Mesothelial cell of epicardium (in vitro differentiated cells): ENCODE data around the gene AKAP7. TPM values are rescaled to one million over a fixed set of nuclear protein-coding genes. Genes with fewer than 3 reads are reported as not detected.

Experiments used
- DNase-seq, 2 experiments: peaks; one replicate each; pipeline ENCODE4 v3.0.0; 2021; ENCODE audit warnings: low spot score in 2 of 2; ENCODE audit not compliant: unreplicated experiment in 2 of 2
- H3K27ac Mint-ChIP-seq: 2 replicates; pipeline ENCODE4 v1.8.0; 2021; ENCODE audit warnings: mixed read lengths
- H3K27me3 Mint-ChIP-seq: 2 replicates; pipeline ENCODE4 v1.8.0; 2021; ENCODE audit warnings: low read depth, mixed read lengths
- H3K36me3 Mint-ChIP-seq: 2 replicates; pipeline ENCODE4 v1.8.0; 2021; ENCODE audit warnings: mixed read lengths
- H3K4me1 Mint-ChIP-seq: 2 replicates; pipeline ENCODE4 v1.8.0; 2021; ENCODE audit warnings: mixed read lengths
- H3K4me3 Mint-ChIP-seq: 2 replicates; pipeline ENCODE4 v1.8.0; 2021; ENCODE audit warnings: mild to moderate bottlenecking, moderate library complexity, mixed read lengths
- H3K9me3 Mint-ChIP-seq: 2 replicates; pipeline ENCODE4 v1.8.0; 2021; ENCODE audit warnings: mixed read lengths
- CTCF ChIP-seq: fragments of 200-600 bp; sonication (generic); IDR thresholded peaks from one replicate; pipeline ENCODE4 v1.5.0; 2021; ENCODE audit warnings: antibody characterized with exemption; ENCODE audit not compliant: unreplicated experiment
- total RNA-seq: library from RNA; stranded (reverse); gene quantifications from 3 replicates; pipeline ENCODE4 v1.2.1, GENCODE V29; 2021

AKAP7 gene
- total RNA-seq, 1 donor from 2014 or later: 10.0 TPM

DNA sequence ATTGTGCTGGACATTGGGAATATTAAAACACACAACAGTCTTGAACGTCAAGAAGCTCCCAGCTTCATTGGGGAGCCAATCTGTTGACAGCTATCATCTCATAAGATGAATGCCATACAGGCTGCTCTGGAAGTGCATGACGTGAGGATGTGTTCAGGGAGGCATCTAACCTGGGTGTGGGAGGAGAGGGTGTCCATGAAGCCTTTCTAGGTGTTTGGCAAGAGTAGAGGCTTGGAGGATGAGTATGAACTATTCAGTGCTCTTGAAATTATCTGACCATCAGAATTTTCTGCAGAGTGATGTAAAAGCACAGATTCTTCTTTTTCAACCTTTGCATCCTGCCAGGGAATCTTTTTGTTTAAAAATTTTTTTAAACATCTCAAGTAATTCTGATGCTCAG is 11.6 kb downstream of the AKAP7 start:
- peaks cover 7% of the 10 kb centered on the region for H3K9me3 Mint-ChIP-seq
- DNase-seq: no peak
- H3K4me3 Mint-ChIP-seq: no peak overlapping the region
- no peaks in the 10 kb centered on the region for H3K4me1 Mint-ChIP-seq
- no peak overlapping the region for H3K27ac Mint-ChIP-seq
- no peak for TF ChIP-seq CTCF
- H3K36me3 Mint-ChIP-seq: peaks cover 9% of the 10 kb centered on the region
- no peaks in the 10 kb centered on the region for H3K27me3 Mint-ChIP-seq

DNA sequence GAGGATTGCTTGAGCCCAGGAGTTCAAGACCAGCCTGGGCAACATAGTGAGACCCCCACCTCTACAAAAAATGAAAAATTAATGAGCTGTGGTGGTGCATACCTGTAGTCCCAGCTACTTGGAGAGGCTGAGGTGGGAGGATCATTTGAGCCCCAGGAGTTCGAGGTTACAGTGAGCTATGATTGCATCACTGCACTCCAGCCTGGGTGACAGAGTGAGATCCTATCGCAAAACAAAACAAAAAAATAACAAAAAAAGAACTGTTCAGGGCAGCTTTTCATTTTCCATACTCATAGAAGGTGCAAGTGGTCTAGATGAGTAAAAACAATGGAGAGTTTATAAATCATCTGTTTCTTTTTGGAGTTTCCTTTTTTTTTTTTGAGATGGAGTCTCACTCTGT is 21.1 kb downstream of the AKAP7 start:
- Mint-ChIP-seq H3K4me3 (no peak overlapping the region), H3K27ac (no peak overlapping the region), H3K9me3 (no peaks in the 10 kb centered on the region), H3K36me3 (peaks cover 3% of the 10 kb centered on the region), H3K27me3 (no peaks in the 10 kb centered on the region), H3K4me1 (peaks cover 6% of the 10 kb centered on the region)
- no peak for TF ChIP-seq CTCF
- no peak for DNase-seq

- Mint-ChIP-seq H3K27ac (no peak overlapping the region), H3K4me3 (no peak overlapping the region), H3K36me3 (peaks cover 7% of the 10 kb centered on the region), H3K4me1 (peaks cover 15% of the 10 kb centered on the region), H3K27me3 (no peaks in the 10 kb centered on the region), H3K9me3 (no peaks in the 10 kb centered on the region)
- no peak for DNase-seq
- TF ChIP-seq CTCF: no peak
Measured at GRCh38 chr6:131159578-131159977, 24.3 kb downstream of the AKAP7 start.

- Mint-ChIP-seq H3K27ac (no peak overlapping the region), H3K36me3 (peaks cover 4% of the 10 kb centered on the region), H3K27me3 (no peaks in the 10 kb centered on the region), H3K4me3 (no peak overlapping the region), H3K4me1 (peaks cover 17% of the 10 kb centered on the region), H3K9me3 (no peaks in the 10 kb centered on the region)
- DNase-seq: no peak
- no peak for TF ChIP-seq CTCF
Measured at GRCh38 chr6:131160254-131160758, 25.0 kb downstream of the AKAP7 start.

DNA sequence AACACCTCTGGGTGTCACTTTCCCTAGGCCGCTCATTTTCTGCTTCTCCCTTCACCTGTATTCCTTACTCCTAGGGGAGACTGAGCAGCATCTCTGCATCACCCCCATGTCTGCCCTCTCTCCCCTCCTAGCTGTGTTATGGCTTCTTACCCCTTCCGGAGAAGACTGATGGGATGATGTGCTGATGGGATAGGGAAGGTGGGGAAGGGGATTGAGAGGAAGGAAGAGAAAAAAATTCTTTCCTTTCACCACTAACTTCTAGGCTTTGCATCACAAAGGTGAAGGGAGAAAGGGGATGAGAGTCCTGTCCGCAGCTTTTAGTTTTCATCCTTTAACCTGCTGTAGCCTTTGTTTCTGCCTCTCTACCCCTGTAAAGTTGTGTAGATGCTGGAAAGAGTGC is 26.7 kb downstream of the AKAP7 start:
- no peak for DNase-seq
- no peak for TF ChIP-seq CTCF
- Mint-ChIP-seq H3K36me3 (peaks cover 14% of the 10 kb centered on the region), H3K4me3 (no peak overlapping the region), H3K27ac (no peak overlapping the region), H3K4me1 (peaks cover 17% of the 10 kb centered on the region), H3K27me3 (no peaks in the 10 kb centered on the region), H3K9me3 (no peaks in the 10 kb centered on the region)

GRCh38 chr6:131163886-131164285 is 28.6 kb downstream of the AKAP7 start:
- H3K27me3 Mint-ChIP-seq: no peaks in the 10 kb centered on the region
- peaks cover 14% of the 10 kb centered on the region for H3K36me3 Mint-ChIP-seq
- no peaks in the 10 kb centered on the region for H3K9me3 Mint-ChIP-seq
- no peak for TF ChIP-seq CTCF
- DNase-seq: no peak
- no peak overlapping the region for H3K4me3 Mint-ChIP-seq
- peaks cover 17% of the 10 kb centered on the region for H3K4me1 Mint-ChIP-seq
- H3K27ac Mint-ChIP-seq: no peak overlapping the region
